T1000 (cell line): ENCODE results near the gene PHYHD1.
"Not testable (repeated sequence)": the region's sequence is repeated elsewhere in the genome, so short reads cannot be mapped to it uniquely, and the experiment has no call there.

Experiments used
- DNase-seq: peaks from one replicate; lab custom pipeline; 2025; ENCODE audit warnings: mixed read lengths; lab: John Stamatoyannopoulos, UW

The PHYHD1 gene

GRCh38 chr9:128921881-128922763 lies 1.3 kb downstream of the PHYHD1 start:
- no peak for DNase-seq

GRCh38 chr9:128923493-128923883 lies 2.7 kb downstream of the PHYHD1 start:
- no peak for DNase-seq

GRCh38 chr9:128927731-128928411 lies 7.1 kb downstream of the PHYHD1 start:
- no peak for DNase-seq

- no peak for DNase-seq
Measured at GRCh38 chr9:128928624-128929023, 7.8 kb downstream of the PHYHD1 start.

- DNase-seq, result no peak
Measured at GRCh38 chr9:128929560-128929959, 8.8 kb downstream of the PHYHD1 start.

GRCh38 chr9:128933731-128934130 lies 12.9 kb downstream of the PHYHD1 start:
- DNase-seq, result no peak

- DNase-seq, result no peak
Measured at GRCh38 chr9:128936171-128936865, 15.5 kb downstream of the PHYHD1 start.

GRCh38 chr9:128937310-128938165 lies 16.8 kb downstream of the PHYHD1 start:
- no peak for DNase-seq

- DNase-seq, result no peak
Measured at GRCh38 chr9:128940271-128940921, 19.6 kb downstream of the PHYHD1 start.

- DNase-seq, result no peak
Measured at GRCh38 chr9:128940946-128941755, 20.4 kb downstream of the PHYHD1 start.

GRCh38 chr9:128943832-128944620 lies 23.2 kb downstream of the PHYHD1 start:
- DNase-seq, result no peak

- not testable (repeated sequence) for DNase-seq
Measured at GRCh38 chr9:128944966-128945365, 24.2 kb downstream of the PHYHD1 start.

GRCh38 chr9:128945798-128946501 lies 25.2 kb downstream of the PHYHD1 start:
- DNase-seq, result no peak

GRCh38 chr9:128946571-128947276 lies 25.9 kb downstream of the PHYHD1 start:
- no peak for DNase-seq

GRCh38 chr9:128947277-128947526 lies 26.4 kb downstream of the PHYHD1 start:
- no peak for DNase-seq

GRCh38 chr9:128947527-128948301 lies 26.9 kb downstream of the PHYHD1 start, which contains the start of the genes DOLK and NUP188:
DOLK (minus strand) TSS chr9:128947603; CDS start chr9:128947303, 300 bp downstream.
NUP188 (plus strand) TSS chr9:128947699; CDS start chr9:128947720, 21 bp downstream.
- peak; percentile 92 for DNase-seq

- DNase-seq, result not testable (repeated sequence)
Measured at GRCh38 chr9:128961403-128961802, 40.6 kb downstream of the PHYHD1 start.
